SHP77 (cell line): ENCODE data around the gene DNER.
"Not testable (repeated sequence)": the region's sequence is repeated elsewhere in the genome, so short reads cannot be mapped to it uniquely, and the experiment has no call there.

Source experiments
- DNase-seq, 2 experiments: peaks; one replicate each; lab custom pipeline; 2025; lab: John Stamatoyannopoulos, UW

The DNER gene, protein sequence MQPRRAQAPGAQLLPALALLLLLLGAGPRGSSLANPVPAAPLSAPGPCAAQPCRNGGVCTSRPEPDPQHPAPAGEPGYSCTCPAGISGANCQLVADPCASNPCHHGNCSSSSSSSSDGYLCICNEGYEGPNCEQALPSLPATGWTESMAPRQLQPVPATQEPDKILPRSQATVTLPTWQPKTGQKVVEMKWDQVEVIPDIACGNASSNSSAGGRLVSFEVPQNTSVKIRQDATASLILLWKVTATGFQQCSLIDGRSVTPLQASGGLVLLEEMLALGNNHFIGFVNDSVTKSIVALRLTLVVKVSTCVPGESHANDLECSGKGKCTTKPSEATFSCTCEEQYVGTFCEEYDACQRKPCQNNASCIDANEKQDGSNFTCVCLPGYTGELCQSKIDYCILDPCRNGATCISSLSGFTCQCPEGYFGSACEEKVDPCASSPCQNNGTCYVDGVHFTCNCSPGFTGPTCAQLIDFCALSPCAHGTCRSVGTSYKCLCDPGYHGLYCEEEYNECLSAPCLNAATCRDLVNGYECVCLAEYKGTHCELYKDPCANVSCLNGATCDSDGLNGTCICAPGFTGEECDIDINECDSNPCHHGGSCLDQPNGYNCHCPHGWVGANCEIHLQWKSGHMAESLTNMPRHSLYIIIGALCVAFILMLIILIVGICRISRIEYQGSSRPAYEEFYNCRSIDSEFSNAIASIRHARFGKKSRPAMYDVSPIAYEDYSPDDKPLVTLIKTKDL

GRCh38 chr2:229714080-229714735 is at the start of gene DNER:
DNER (minus strand) TSS chr2:229714555; CDS start chr2:229714423, 132 bp downstream.
- peak in 1 of 2 experiments; percentile 66 for DNase-seq

DNA sequence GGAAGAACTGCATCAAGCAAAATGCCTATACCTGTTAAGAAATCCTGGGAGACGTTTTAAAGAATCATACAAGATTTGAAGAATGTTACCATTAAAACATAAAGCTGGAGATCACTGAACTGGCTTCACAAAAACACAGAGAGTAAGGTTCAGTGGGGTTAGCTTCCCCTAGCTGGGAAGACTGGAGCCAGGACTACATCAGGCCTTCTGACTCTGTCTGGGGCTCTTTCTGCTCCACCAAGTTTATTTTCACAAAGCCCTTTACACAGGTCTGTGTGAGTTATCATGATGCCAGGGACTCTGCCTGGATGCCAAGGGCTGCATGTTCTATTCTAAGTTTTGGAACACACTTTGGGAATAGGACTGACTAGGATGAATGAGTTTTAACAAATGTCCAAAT is 47.3 kb upstream of the DNER start:
- DNase-seq: no peak

GRCh38 chr2:229757462-229757861 is 43.1 kb upstream of the DNER start:
- not testable (repeated sequence) for DNase-seq

DNA sequence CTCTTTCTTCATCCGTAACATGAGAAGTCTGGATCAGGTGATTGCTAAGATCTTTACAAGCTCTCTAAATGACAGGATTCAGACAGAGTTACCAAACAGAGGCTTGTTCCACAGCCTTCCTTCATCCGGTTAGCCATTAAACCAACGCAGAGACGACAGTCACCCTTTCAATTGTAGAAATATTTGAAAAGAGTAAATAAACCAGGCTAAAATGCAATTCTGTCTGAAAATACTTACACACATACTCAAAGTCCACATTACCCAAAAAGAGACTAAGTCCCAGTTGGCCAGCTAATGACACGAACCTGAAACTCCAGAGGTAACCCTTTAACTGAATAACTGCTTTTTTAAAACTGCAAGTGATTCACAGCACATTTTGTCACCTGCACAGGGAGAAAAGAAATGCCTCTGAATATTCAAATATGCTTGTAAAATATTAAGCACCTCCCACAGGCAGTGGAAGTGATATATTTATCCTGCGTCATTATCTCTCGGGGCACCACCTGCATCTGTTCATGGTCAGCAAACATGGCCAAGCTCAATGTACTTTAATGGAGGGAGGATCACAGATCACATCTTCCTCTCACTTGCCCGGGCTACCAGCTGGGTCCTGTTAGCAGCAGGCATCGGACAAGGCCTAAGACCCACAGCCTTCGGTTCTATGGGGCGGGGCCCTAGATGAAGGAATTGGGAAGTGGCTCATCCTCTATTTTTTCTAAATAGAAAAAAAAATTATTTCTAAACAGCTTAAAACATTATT is 38.8 kb upstream of the DNER start:
- DNase-seq: peak; percentile 42 to 60

- no peak for DNase-seq
These were observed 35.4 kb upstream of the DNER start for GRCh38 chr2:229749779-229750178.

GRCh38 chr2:229748950-229749349 is 34.6 kb upstream of the DNER start:
- no peak for DNase-seq

DNA sequence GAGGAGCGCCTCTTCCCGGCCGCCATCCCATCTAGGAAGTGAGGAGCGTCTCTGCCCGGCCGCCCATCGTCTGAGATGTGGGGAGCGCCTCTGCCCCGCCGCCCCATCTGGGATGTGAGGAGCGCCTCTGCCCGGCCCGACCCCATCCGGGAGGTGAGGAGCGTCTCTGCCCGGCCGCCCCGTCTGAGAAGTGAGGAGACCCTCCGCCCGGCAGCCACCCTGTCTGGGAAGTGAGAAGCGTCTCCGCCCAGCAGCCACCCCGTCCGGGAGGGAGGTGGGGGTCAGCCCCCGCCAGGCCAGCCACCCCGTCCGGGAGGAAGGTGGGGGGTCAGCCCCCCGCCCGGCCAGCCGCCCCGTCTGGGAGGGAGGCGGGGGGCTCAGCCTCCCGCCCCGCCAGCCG is 28.3 kb upstream of the DNER start:
- DNase-seq: not testable (repeated sequence)

GRCh38 chr2:229740279-229740678 is 25.9 kb upstream of the DNER start:
- DNase-seq: no peak

DNA sequence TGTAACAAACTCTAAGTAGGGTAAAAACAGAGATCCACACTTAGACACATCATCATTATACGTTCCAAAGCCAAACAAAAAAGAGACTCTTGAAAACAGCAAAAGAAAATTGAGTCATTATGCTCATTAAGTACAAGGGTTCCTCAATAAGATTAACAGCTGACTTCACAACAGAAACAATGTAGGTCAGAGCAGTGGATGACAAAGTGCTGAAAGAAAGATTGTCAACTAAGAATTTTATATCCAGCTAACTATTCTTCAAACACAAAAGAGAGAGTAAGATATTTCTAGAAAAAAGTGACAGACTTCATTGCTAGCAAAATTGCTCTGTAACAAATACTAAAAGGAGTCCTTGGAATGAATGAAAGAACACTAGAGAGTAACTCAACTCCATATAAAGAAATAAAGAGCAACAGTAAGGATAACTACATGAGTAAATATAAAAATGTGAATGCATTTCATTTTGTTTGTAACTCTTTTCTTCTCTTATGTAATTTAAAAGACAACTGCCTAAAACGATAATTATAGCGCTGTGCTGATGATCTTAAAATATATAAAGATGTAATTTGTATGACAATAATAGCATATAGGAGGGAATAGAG is 23.8 kb upstream of the DNER start:
- DNase-seq: no peak

DNA sequence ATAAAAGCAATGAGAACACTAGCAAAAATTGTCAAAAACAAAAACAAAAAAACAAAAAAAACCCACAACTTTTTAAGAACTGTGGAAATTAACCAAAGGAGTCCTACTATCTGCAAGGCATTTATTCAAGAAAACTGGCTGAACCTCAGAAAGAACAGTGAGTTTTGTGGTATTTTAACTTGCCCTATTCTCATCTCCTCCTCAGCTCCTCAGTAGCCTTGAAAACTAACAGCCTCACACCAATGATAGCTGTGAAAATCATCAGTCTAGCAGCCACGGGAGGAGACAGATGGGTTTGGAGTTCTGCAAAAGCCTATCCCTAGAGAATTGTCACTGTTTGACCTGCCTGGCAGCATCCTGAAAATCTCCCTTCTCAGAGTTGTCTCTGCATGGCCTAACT is 20.1 kb upstream of the DNER start:
- no peak for DNase-seq

GRCh38 chr2:229733611-229734245 is 19.4 kb upstream of the DNER start:
- no peak for DNase-seq

GRCh38 chr2:229732897-229733296 is 18.5 kb upstream of the DNER start:
- no peak for DNase-seq

GRCh38 chr2:229731916-229732315 is 17.6 kb upstream of the DNER start:
- no peak for DNase-seq

GRCh38 chr2:229731363-229731762 is 17.0 kb upstream of the DNER start:
- DNase-seq: no peak

GRCh38 chr2:229728370-229728769 is 14.0 kb upstream of the DNER start:
- DNase-seq: no peak

GRCh38 chr2:229726643-229727042 is 12.3 kb upstream of the DNER start:
- DNase-seq: no peak

GRCh38 chr2:229725716-229726574 is 11.6 kb upstream of the DNER start:
- DNase-seq: peak; percentile 79 to 93

DNA sequence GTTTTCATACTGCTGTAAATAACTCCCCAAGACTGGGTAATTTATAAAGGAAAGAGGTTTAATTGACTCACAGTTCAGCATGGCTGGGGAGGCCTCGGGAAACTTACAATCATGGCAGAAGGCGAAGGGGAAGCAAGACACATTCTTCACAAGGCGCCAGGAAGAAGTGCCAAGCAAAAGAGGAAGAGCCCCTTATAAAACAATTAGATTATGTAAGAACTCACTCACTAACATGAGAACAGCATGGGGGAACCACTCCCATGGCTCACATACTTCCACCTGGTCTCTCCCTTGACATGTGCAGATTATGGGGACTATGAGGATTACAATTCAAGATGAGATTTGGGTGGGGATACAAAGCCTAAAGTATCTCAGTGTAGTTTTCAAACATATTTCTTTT is 8.8 kb upstream of the DNER start:
- DNase-seq: not testable (repeated sequence)

- DNase-seq: no peak
These were observed 5.7 kb upstream of the DNER start for GRCh38 chr2:229719926-229720647.
